Measurements from ENCODE around the gene MSH6.
A peak's percentile ranks its signal among the peaks of the same experiment; 100 is the strongest.

MSH6 gene

GRCh38 chr2:47778698-47779425 lies 4.1 kb upstream of the MSH6 start:
- DNase-seq (ENCODE audit: low spot score) = no peak
- FAIRE-seq = no peak

DNA sequence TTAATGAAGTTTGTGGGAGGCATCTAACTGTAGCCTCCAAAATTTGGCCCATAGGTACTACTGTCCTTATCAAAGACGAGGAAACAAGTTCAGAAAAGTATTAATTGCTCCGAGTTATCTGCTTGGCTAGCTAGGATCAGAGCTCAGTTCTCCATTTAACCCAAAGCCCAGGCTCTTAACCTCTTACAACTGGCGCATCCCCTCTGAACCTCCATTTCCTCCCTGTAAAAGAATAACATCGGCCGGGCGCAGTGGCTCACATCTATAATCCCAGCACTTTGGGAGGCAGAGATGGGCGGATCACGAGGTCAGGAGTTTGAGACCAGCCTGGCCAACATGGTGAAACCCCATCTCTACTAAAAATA lies 3.5 kb upstream of the MSH6 start:
- no peak for FAIRE-seq

GRCh38 chr2:47782381-47782670 lies 619 bp upstream of the MSH6 start:
- FAIRE-seq (no peak), DNase-seq (ENCODE audit: low spot score) (no peak)

More for the DNA sequence above, 3.5 kb upstream of the MSH6 start:
- DNase-seq (ENCODE audit: low spot score) = no peak

DNA sequence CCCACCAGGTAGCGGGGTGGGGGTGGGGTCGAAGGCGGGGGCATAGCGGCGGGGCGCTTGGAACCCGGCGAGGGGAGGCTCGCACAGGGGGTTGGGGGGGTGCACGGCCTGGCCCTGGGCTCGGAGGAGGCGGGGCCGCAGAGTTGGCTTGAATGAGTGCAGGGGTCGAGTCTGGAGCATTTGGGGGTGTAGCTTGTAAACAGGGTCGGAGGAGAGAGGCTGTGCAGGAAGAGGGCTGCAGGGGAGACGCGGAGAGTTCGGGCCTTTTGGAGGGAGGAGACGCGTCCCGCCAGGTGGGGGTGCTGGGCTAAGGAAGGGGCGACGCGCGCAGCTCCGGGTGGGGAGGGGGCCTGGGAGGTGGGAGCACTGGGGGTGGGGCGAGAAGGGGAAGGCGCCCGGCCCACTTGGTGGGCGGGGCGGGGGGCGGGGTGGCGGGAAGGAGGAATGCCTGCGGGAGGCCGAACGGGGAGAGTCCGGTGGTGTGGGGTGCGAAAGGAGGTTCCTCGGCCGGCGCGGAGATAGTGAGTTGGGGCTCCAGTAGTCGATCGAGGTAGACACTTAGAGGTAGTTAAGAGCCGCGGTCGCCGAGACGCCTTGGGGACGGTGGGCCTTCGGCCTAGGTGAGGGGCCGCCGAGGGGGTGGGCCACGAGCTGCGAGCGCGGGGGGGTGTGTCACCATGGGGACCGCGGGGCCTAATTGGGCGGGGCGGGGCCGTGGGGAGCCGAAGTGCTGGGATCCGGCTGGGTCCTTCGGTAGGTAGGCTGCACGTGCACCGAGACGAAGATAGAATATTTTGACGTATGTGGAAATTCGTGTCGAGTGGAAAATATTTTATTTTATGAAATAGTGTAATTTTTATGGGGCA lies 774 bp downstream of the MSH6 start:
- FAIRE-seq = no peak

DNA sequence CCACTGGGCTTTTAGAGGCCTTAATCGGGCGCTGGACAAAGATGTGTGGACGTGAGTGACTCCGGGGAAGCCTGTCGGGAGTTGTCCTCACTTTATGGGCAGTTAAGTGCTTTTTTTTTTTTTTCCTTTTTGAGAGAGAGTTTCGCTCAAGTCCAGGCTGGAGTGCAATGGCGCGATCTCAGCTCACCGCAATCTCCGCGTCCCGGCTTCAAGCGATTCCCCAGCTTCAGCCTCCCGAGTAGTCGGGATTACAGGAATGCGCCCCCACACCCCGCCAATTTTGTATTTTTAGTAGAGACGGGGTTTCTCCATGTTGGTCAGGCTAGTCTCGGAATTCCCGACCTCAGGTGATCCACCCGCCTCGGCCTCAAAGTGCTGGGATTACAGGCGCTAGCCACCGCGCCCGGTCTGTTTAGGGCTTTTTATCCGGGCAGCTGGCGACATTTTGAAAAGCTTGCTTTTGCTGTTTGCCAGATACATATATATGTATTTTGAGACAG lies 1.5 kb downstream of the MSH6 start:
- no peak for DNase-seq (ENCODE audit: low spot score)
- FAIRE-seq = no peak

More for the DNA sequence above, 774 bp downstream of the MSH6 start:
- DNase-seq (ENCODE audit: low spot score) = peak; percentile 91

DNA sequence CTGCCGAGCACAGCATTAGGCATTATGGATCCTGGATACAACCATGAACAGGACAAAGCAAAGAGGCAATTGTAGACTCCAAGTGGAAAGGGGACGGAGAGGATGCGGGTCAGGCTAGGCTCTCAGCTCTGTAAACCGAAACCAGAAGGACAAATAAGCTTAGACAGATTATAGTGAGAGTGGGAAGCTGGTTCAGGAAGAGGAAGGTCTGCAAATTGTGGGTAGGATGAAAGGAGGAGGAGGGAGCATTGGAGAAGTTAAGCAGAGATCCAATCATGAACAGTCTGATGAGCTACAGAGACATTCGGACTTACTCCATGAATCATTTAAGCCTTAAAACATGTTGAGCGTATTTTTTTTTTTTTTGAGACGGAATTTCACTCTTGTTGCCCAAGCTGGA lies 3.0 kb downstream of the MSH6 start:
- no peak for DNase-seq (ENCODE audit: low spot score)
- no peak for FAIRE-seq

GRCh38 chr2:47796090-47796697 lies 13.2 kb downstream of the MSH6 start:
- FAIRE-seq = no peak
- DNase-seq (ENCODE audit: low spot score) = no peak

GRCh38 chr2:47798631-47799030 lies 15.7 kb downstream of the MSH6 start:
- no peak for FAIRE-seq
- DNase-seq (ENCODE audit: low spot score) = no peak

GRCh38 chr2:47799031-47799609 lies 16.2 kb downstream of the MSH6 start:
- DNase-seq (ENCODE audit: low spot score) (no peak), FAIRE-seq (no peak)

GRCh38 chr2:47801118-47801517 lies 18.2 kb downstream of the MSH6 start:
- FAIRE-seq (no peak), DNase-seq (ENCODE audit: low spot score) (no peak)

DNA sequence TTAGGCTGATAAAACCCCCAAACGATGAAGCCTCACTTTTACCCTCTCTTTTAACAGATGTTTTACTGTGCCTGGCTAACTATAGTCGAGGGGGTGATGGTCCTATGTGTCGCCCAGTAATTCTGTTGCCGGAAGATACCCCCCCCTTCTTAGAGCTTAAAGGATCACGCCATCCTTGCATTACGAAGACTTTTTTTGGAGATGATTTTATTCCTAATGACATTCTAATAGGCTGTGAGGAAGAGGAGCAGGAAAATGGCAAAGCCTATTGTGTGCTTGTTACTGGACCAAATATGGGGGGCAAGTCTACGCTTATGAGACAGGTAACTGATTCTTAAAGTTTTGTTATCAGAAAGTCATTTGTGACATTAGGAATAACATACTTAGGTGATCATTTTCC lies 20.4 kb downstream of the MSH6 start:
- no peak for DNase-seq (ENCODE audit: low spot score)
- FAIRE-seq = no peak

DNA sequence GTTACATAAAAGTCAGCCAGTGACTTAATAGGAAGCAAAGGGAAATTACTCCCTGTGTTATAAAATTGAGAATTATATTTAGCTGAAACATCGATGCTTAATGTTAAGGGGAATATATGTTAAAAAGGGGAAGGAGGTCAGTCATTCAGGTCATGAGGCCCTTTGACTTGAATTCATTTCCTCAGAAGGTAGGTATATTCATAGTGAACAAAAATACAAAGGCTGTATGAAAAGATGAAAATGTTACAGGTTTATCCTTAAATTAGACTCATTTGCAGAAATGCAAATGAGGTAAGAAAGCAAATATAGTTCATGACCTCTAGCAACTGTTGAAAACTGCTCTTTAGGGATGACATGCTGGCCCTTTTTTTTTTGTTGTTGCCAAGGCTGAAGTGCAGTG lies 20.8 kb downstream of the MSH6 start:
- DNase-seq (ENCODE audit: low spot score) (no peak), FAIRE-seq (no peak)

DNA sequence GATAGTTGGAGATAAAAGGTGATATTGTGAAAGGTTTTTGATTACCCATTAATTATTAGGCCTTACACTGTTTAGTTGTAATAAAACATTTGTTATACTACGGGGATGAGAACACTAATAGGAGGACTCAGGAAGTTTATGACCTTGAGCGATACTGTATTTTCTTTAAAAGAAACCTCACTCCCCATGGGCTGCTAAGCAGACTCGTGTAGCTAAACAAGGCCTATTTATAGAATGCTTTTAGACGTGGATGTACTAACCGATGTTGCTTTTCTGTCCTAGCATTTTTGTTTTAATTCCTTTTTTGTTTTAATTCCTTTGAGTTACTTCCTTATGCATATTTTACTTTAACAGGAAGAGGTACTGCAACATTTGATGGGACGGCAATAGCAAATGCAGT lies 22.9 kb downstream of the MSH6 start:
- FAIRE-seq (no peak), DNase-seq (ENCODE audit: low spot score) (no peak)

- FAIRE-seq = no peak
- no peak for DNase-seq (ENCODE audit: low spot score)
These were observed 25.7 kb downstream of the MSH6 start for GRCh38 chr2:47808614-47809013.

- DNase-seq (ENCODE audit: low spot score) (no peak), FAIRE-seq (no peak)
These were observed 27.0 kb downstream of the MSH6 start for GRCh38 chr2:47809903-47810302.

- DNase-seq (ENCODE audit: low spot score) (no peak), FAIRE-seq (no peak)
These were observed 27.9 kb downstream of the MSH6 start for GRCh38 chr2:47810850-47811249.

GRCh38 chr2:47811668-47812067 lies 28.7 kb downstream of the MSH6 start:
- no peak for FAIRE-seq
- DNase-seq (ENCODE audit: low spot score) = no peak

GRCh38 chr2:47815764-47816163 lies 32.8 kb downstream of the MSH6 start:
- FAIRE-seq (no peak), DNase-seq (ENCODE audit: low spot score) (no peak)

DNA sequence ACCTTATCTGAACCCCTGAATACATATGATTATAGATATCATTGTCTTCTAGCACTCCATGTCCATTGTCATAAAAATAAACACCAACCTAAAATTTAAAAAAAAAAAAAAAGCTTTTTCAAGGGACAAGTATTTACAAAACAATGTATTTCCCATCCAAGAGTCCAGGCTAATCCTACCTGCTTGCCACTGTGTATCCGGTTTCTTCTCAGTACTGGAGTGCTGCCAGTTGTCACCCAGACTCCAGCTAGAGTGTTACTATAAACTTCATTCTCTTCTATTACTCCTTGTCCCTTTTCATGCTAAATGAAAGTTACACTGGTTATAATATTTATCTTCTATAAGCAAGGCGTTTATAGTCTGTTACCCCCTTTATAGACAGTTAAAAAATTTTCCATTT lies 35.8 kb downstream of the MSH6 start:
- DNase-seq (ENCODE audit: low spot score) (no peak), FAIRE-seq (no peak)

- FAIRE-seq = no peak
- no peak for DNase-seq (ENCODE audit: low spot score)
These were observed 36.9 kb downstream of the MSH6 start for GRCh38 chr2:47819834-47820233.

DNA sequence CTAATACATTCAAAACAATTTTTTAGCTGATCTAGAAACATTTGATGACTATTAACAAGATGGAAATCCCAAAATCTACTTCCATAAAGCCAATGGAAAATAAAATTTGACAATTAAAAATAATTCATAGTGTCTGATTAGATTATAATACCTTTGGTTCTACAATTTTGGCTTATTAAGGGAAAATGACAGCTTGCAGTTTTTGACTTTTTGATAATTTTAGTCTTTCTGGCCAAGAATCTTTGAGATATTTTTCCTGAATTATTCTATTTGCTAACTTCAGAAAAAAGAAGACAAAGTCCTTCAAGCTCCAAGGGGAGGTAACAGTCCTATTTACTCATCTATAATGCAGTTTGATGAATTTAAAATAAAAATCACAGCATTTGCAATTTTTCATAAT lies 39.6 kb downstream of the MSH6 start:
- no peak for FAIRE-seq
- no peak for DNase-seq (ENCODE audit: low spot score)

- DNase-seq (ENCODE audit: low spot score) = no peak
These were observed 50.6 kb downstream of the MSH6 start for GRCh38 chr2:47833516-47833968.

More at GRCh38 chr2:47833516-47833968, 50.6 kb downstream of the MSH6 start:
- no peak for FAIRE-seq

Data from urothelium cell line (cell line).